Upper lobe of right lung (tissue), 1 donor: Measurements from ENCODE around the gene UNC5C. TPM values are rescaled to one million over a fixed set of nuclear protein-coding genes. Genes with fewer than 3 reads are reported as not detected.

Source experiments
- ATAC-seq: fragments of 200-7000 bp; cut with Tn5 transposase; one replicate; pipeline ENCODE4 v1.9.1; 2020; ENCODE audit warnings: mild to moderate bottlenecking, moderate library complexity
- DNase-seq: peaks from one replicate; pipeline ENCODE4 v3.0.0-alpha.2; 2020
- H3K27ac ChIP-seq: fragments of 200-600 bp; one replicate; pipeline ENCODE4 v1.8.0; 2022
- H3K27me3 ChIP-seq: fragments of 200-600 bp; one replicate; pipeline ENCODE4 v1.8.0; 2022; ENCODE audit warnings: mild to moderate bottlenecking
- H3K36me3 ChIP-seq: fragments of 200-600 bp; one replicate; pipeline ENCODE4 v1.8.0; 2022
- H3K4me1 ChIP-seq: fragments of 200-600 bp; one replicate; pipeline ENCODE4 v1.8.0; 2022
- H3K4me3 ChIP-seq: fragments of 200-600 bp; one replicate; pipeline ENCODE4 v1.8.0; 2022; ENCODE audit warnings: mild to moderate bottlenecking
- H3K9me3 ChIP-seq: fragments of 200-600 bp; one replicate; pipeline ENCODE4 v1.8.0; 2022
- intact Hi-C: fragments of 100-400 bp; cut with DNase I; formaldehyde crosslinking; loops from one replicate; pipeline ENCODE4 v1.11.0; 2022
- total RNA-seq: library from RNA; stranded (reverse); fragmentation: NEBNext Ultra II Directional; extraction: Animal tissue kit (Norgen Biotek cat#: 25700); gene quantifications from one replicate; pipeline ENCODE4 v1.2.1, GENCODE V29; 2021
- TF ChIP-seq, protein P1 (sequence below): fragments of 200-600 bp; IDR thresholded peaks from one replicate; pipeline ENCODE4 v1.8.0; 2022; ENCODE audit warnings: antibody characterized with exemption
- donor health status: DM: no; HTN: yes; CAD: no; lungs with severe emphysema.

Gene UNC5C
- total RNA-seq, 1 donor from 2014 or later = 6.7 TPM

DNA sequence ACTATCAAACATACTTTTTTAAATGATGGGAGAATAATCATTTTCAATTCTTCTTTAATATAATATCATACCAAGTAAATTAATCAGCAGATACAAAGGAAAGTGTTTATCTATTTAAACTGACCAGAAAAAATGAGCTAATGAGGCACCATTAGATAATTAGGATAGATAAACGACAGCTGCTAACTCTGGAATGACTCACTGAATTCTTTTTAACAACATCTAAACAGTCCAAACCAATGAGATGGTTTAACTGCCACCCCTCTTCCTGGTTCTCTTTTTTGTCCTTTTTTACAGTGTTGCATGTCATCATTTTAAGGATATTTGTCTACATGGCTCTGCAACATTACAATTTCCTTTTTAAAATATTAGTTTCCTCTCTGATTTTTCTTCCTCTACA, 41.6 kb downstream of the UNC5C start:
- Histone ChIP-seq H3K4me3 (no peak overlapping the region), H3K9me3 (no peaks in the 10 kb centered on the region), H3K27ac (no peak overlapping the region), H3K36me3 (no peaks in the 10 kb centered on the region), H3K4me1 (no peaks in the 10 kb centered on the region), H3K27me3 (no peaks in the 10 kb centered on the region)
- ATAC-seq (no peak), DNase-seq (no peak)
- TF ChIP-seq, protein P1, sequence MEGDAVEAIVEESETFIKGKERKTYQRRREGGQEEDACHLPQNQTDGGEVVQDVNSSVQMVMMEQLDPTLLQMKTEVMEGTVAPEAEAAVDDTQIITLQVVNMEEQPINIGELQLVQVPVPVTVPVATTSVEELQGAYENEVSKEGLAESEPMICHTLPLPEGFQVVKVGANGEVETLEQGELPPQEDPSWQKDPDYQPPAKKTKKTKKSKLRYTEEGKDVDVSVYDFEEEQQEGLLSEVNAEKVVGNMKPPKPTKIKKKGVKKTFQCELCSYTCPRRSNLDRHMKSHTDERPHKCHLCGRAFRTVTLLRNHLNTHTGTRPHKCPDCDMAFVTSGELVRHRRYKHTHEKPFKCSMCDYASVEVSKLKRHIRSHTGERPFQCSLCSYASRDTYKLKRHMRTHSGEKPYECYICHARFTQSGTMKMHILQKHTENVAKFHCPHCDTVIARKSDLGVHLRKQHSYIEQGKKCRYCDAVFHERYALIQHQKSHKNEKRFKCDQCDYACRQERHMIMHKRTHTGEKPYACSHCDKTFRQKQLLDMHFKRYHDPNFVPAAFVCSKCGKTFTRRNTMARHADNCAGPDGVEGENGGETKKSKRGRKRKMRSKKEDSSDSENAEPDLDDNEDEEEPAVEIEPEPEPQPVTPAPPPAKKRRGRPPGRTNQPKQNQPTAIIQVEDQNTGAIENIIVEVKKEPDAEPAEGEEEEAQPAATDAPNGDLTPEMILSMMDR = no peak
- intact Hi-C loops = no loop called here

DNA sequence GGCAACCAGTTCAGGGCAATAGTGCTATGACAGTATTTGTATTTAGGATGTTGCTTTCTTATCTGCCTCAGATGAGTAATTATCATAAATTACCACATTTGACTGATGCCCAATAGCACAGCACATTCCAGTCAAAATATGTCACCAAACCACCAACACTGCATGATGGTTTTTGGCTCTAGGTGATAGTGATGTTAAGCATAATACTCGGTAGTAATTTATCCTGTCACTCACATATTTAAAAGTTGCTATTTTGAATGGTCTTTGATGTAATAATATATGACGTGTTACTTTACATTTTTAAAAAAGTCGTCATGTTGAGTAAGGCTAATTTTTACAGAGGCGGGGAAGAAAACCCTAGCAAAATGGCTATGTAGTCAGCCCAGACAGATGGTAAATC, 42.5 kb downstream of the UNC5C start:
- intact Hi-C loops = no loop called here
- Histone ChIP-seq H3K4me1 (no peaks in the 10 kb centered on the region), H3K9me3 (no peaks in the 10 kb centered on the region), H3K4me3 (no peak overlapping the region), H3K27me3 (no peaks in the 10 kb centered on the region), H3K27ac (no peak overlapping the region), H3K36me3 (no peaks in the 10 kb centered on the region)
- DNase-seq (no peak), ATAC-seq (no peak)
- TF ChIP-seq, protein P1 = no peak

DNA sequence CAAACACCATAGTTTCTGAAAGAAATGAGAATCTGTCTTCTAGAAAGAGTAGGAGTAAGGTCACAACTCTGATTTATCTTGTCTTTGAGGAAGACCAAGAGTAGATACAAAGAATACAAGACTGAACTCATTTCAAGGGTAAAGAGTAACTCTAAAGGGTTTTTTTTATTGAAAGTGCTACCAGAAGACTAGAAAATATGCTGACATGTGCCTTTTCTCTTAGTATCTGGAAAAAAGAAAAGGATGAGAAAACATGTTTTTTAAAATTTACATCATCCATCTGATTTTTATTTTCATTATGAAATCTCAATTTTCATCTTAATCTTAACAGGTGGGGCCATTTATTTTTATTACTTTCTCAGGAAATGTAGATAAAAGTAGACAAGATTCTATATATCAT, 43.0 kb downstream of the UNC5C start:
- intact Hi-C loops = no loop called here
- H3K4me3 ChIP-seq = no peak overlapping the region
- TF ChIP-seq, protein P1 = no peak
- no peak for ATAC-seq
- no peaks in the 10 kb centered on the region for H3K4me1 ChIP-seq
- no peaks in the 10 kb centered on the region for H3K9me3 ChIP-seq
- H3K27me3 ChIP-seq = no peaks in the 10 kb centered on the region
- no peak overlapping the region for H3K27ac ChIP-seq
- no peak for DNase-seq
- H3K36me3 ChIP-seq = no peaks in the 10 kb centered on the region

DNA sequence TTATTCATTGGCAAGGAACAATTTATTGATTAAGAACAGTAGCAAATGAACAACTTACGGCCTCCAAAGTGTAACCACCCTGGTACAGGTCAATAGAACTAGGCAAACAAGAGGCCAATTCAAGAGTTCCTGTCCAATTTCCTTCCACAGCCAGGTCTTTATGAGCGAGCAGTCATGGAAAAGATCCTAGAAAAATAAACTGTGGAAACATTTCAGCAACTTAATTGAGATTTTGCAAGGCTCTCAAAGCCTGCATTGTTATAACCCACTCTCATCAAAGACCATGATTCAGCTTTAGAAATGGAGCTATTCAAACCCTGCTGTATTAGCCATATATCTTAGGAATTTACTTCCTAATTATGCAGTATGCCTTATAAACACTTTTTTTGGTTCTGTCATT, 43.6 kb downstream of the UNC5C start:
- H3K9me3 ChIP-seq = no peaks in the 10 kb centered on the region
- no peak overlapping the region for H3K27ac ChIP-seq
- intact Hi-C loops = no loop called here
- no peaks in the 10 kb centered on the region for H3K4me1 ChIP-seq
- ATAC-seq (no peak), DNase-seq (no peak)
- no peaks in the 10 kb centered on the region for H3K27me3 ChIP-seq
- H3K36me3 ChIP-seq = no peaks in the 10 kb centered on the region
- TF ChIP-seq, protein P1 = no peak
- H3K4me3 ChIP-seq = no peak overlapping the region

DNA sequence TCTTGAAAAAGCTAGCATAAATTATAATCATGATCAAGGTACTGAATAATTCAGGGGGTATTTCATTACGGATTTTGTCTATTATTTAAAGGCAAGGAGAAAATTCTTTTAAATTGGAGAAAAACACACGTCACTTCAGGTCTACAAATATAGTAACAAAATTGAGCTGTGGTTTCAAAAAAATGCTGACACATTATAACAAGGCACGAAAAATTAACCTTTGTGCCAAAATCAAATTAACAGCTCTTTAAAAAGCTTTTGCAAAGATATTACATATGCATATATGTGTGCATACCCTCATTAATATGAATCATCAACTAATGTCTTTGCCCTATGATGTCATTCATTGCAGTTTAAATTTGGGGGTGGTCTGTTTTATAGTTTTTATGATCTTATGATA, 44.3 kb downstream of the UNC5C start:
- Histone ChIP-seq H3K4me1 (no peaks in the 10 kb centered on the region), H3K36me3 (no peaks in the 10 kb centered on the region), H3K9me3 (no peaks in the 10 kb centered on the region), H3K4me3 (no peak overlapping the region), H3K27me3 (no peaks in the 10 kb centered on the region), H3K27ac (no peak overlapping the region)
- DNase-seq (no peak), ATAC-seq (no peak)
- intact Hi-C loops = no loop called here
- TF ChIP-seq, protein P1 = no peak

DNA sequence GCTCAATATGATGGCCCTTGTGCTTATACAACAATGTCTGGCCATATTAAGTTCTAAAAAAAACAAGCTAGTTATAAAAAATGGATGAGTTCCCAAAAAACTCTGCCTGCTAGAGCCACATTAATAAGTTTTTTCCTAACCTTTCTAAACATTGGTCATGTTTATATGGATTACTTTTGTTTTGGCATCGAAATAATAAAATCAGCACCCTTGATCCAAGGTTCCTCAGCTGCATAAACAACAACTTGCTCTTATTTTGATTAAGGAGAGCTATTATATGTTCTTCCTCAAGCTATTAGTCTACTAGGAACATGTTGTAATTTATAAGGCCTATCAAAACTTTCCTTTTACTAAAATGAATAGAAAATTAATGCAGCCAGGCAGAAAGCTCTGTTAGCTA, 48.4 kb downstream of the UNC5C start:
- intact Hi-C loops = no loop called here
- Histone ChIP-seq H3K27me3 (no peaks in the 10 kb centered on the region), H3K36me3 (no peaks in the 10 kb centered on the region), H3K4me1 (no peaks in the 10 kb centered on the region), H3K27ac (no peak overlapping the region), H3K9me3 (no peaks in the 10 kb centered on the region), H3K4me3 (no peak overlapping the region)
- ATAC-seq (no peak), DNase-seq (no peak)
- TF ChIP-seq, protein P1 = no peak
